ENCODE results near the gene EYS. TPM values are rescaled to one million over a fixed set of nuclear protein-coding genes. Genes with fewer than 3 reads are reported as not detected.
A peak's percentile ranks its signal among the peaks of the same experiment; 100 is the strongest.

The EYS gene
- polyA plus RNA-seq, 1 of the 3 experiments (the other 2 are of a cell fraction) = 0.05 TPM

DNA sequence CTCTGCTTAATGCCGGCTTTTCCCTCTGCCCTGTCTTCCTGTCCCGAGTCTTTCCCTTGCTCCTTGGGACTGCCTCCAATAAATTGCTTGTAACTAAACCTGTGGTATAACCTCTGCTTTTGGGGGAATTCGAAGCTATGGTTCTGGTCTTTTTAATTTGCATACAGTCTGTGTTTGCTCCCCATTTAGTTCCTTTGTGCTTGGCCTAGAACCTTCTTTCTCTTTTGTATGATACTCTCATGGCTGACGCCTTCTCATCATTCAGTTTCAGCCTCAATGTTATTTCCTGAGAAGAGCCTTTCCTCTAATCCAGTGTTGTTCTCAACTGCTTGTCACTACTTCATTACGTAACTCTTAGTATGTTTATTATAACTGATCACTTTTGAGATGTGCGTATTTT lies 1823.4 kb downstream of the EYS start (continued):
- TF ChIP-seq, protein P1, sequence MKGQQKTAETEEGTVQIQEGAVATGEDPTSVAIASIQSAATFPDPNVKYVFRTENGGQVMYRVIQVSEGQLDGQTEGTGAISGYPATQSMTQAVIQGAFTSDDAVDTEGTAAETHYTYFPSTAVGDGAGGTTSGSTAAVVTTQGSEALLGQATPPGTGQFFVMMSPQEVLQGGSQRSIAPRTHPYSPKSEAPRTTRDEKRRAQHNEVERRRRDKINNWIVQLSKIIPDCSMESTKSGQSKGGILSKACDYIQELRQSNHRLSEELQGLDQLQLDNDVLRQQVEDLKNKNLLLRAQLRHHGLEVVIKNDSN (IDR thresholded peaks at IDR 0.05; ENCODE audit: borderline replicate concordance, low read depth) = no peak
- no peak for TF ChIP-seq IRF3 (IDR thresholded peaks at IDR 0.05; ENCODE audit: low read depth, low read length)
- TF ChIP-seq SMC3 (IDR thresholded peaks at IDR 0.05; ENCODE audit: low read depth, low read length) = no peak
- no peak for TF ChIP-seq NRF1 (IDR thresholded peaks at IDR 0.05; ENCODE audit: low read depth, low read length)
- TF ChIP-seq MEF2A (IDR thresholded peaks at IDR 0.05; ENCODE audit: borderline replicate concordance, low read depth) = no peak
- no peak for TF ChIP-seq TEAD4 (IDR thresholded peaks at IDR 0.05; ENCODE audit: borderline replicate concordance, insufficient read depth)
- no peak for TF ChIP-seq YY1 (IDR thresholded peaks at IDR 0.05; ENCODE audit: low read depth)
- TF ChIP-seq, protein P2, sequence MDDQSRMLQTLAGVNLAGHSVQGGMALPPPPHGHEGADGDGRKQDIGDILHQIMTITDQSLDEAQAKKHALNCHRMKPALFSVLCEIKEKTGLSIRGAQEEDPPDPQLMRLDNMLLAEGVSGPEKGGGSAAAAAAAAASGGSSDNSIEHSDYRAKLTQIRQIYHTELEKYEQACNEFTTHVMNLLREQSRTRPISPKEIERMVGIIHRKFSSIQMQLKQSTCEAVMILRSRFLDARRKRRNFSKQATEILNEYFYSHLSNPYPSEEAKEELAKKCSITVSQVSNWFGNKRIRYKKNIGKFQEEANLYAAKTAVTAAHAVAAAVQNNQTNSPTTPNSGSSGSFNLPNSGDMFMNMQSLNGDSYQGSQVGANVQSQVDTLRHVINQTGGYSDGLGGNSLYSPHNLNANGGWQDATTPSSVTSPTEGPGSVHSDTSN (IDR thresholded peaks at IDR 0.05) = no peak
- TF ChIP-seq FOXJ3 (CRISPR knock-in tag; IDR thresholded peaks at IDR 0.05) = no peak
- TF ChIP-seq, protein P3, sequence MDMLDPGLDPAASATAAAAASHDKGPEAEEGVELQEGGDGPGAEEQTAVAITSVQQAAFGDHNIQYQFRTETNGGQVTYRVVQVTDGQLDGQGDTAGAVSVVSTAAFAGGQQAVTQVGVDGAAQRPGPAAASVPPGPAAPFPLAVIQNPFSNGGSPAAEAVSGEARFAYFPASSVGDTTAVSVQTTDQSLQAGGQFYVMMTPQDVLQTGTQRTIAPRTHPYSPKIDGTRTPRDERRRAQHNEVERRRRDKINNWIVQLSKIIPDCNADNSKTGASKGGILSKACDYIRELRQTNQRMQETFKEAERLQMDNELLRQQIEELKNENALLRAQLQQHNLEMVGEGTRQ (IDR thresholded peaks at IDR 0.05; ENCODE audit: borderline replicate concordance, low read depth, low read length) = no peak

GRCh38 chr6:63882208-63882607 lies 1824.8 kb downstream of the EYS start:
- POLR2A ChIA-PET = no interaction called here

More at GRCh38 chr6:63882208-63882607, 1824.8 kb downstream of the EYS start:
- Histone ChIP-seq H3K27me3 (ENCODE audit: insufficient read depth) (no peaks in the 10 kb centered on the region), H3K9ac (no peak overlapping the region), H2AFZ (ENCODE audit: low read depth) (no peak overlapping the region), H3F3A (replicated peaks; ENCODE audit: insufficient read depth) (no peaks in the 10 kb centered on the region), H3K36me3 (replicated peaks in 1 of 2; ENCODE audit: control insufficient read depth in 1 of 2, insufficient read depth in 2 of 2, low read length in 1 of 2) (no peaks in the 10 kb centered on the region), H3K27ac (ENCODE audit: low read depth in 2 of 2, low read length in 1 of 2) (no peak overlapping the region), H3K79me2 (ENCODE audit: insufficient read depth) (no peaks in the 10 kb centered on the region), H3K9me3 (no peaks in the 10 kb centered on the region), H3K4me3 (ENCODE audit: low read depth in 2 of 2, low read length in 1 of 2) (no peak overlapping the region), H3K9me2 (no peaks in the 10 kb centered on the region), H4K20me1 (ENCODE audit: insufficient read depth) (no peaks in the 10 kb centered on the region), H3K4me2 (no peak overlapping the region), H3K4me1 (ENCODE audit: control insufficient read depth in 1 of 2, insufficient read depth in 2 of 2, low read depth in 1 of 2, low read length in 1 of 2) (no peaks in the 10 kb centered on the region)
- peak; percentile 16 for DNase-seq
- CTCF ChIA-PET = interaction anchor here (0.6 to 1.0 kb wide), 3 partner anchors 13 to 464 kb away, joined by 3 to 4 read pairs (median 3); no protein-coding TSS in a partner anchor
- WGBS (ENCODE audit: low lambda C conversion rate) = 49% methylated on average over 4 of the region's 4 CpGs
- no peak for TF ChIP-seq TAF1 (IDR thresholded peaks at IDR 0.05; ENCODE audit: borderline replicate concordance, low read depth, low read length)
- TF ChIP-seq, protein P4, sequence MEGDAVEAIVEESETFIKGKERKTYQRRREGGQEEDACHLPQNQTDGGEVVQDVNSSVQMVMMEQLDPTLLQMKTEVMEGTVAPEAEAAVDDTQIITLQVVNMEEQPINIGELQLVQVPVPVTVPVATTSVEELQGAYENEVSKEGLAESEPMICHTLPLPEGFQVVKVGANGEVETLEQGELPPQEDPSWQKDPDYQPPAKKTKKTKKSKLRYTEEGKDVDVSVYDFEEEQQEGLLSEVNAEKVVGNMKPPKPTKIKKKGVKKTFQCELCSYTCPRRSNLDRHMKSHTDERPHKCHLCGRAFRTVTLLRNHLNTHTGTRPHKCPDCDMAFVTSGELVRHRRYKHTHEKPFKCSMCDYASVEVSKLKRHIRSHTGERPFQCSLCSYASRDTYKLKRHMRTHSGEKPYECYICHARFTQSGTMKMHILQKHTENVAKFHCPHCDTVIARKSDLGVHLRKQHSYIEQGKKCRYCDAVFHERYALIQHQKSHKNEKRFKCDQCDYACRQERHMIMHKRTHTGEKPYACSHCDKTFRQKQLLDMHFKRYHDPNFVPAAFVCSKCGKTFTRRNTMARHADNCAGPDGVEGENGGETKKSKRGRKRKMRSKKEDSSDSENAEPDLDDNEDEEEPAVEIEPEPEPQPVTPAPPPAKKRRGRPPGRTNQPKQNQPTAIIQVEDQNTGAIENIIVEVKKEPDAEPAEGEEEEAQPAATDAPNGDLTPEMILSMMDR (IDR thresholded peaks at IDR 0.05) = peak; percentile 34; the same call in 1 of the 2 replicates

Data from SK-N-SH (cell line).